Osteoblast (primary cell): Measurements from ENCODE around the gene SHROOM2. TPM values are rescaled to one million over a fixed set of nuclear protein-coding genes. Genes with fewer than 3 reads are reported as not detected.
A peak's percentile ranks its signal among the peaks of the same experiment; 100 is the strongest.

Experiments used
- DNase-seq: peaks from one replicate; pipeline ENCODE4 v3.0.0; 2011; ENCODE audit warnings: low spot score, mixed read lengths; ENCODE audit not compliant: insufficient read length; ENCODE audit errors: missing footprints
- H2AFZ ChIP-seq: 2 replicates; pipeline ENCODE4 v1.6.0; 2011; ENCODE audit warnings: mild to moderate bottlenecking, low read length
- H3K27ac ChIP-seq: 2 replicates; pipeline ENCODE4 v1.5.1; 2011; ENCODE audit warnings: mild to moderate bottlenecking, low read depth, low read length, moderate library complexity
- H3K27me3 ChIP-seq: 2 replicates; pipeline ENCODE4 v1.6.0; 2012; ENCODE audit warnings: mild to moderate bottlenecking, control low read depth, inconsistent platforms, low read length, moderate library complexity; ENCODE audit not compliant: insufficient read depth
- H3K36me3 ChIP-seq: 2 replicates; pipeline ENCODE4 v1.5.1; 2011; ENCODE audit warnings: mild to moderate bottlenecking, low read length, control low read depth, moderate library complexity; ENCODE audit not compliant: insufficient read depth
- H3K4me1 ChIP-seq: 2 replicates; pipeline ENCODE4 v1.5.1; 2011; ENCODE audit warnings: mild to moderate bottlenecking, low read length, control low read depth, moderate library complexity; ENCODE audit not compliant: insufficient read depth
- H3K4me2 ChIP-seq: 2 replicates; pipeline ENCODE4 v1.6.0; 2011; ENCODE audit warnings: mild to moderate bottlenecking, low read length; ENCODE audit not compliant: insufficient read depth
- H3K4me3 ChIP-seq: fragments of 200-600 bp; sonication (generic); 3 replicates; pipeline ENCODE4 v1.5.1; 2012; ENCODE audit warnings: mild to moderate bottlenecking, low read length, inconsistent platforms; ENCODE audit not compliant: insufficient read depth
- H3K79me2 ChIP-seq: 2 replicates; pipeline ENCODE4 v1.6.0; 2012; ENCODE audit warnings: mild to moderate bottlenecking, low read length, control low read depth, inconsistent platforms; ENCODE audit not compliant: insufficient read depth
- H3K9me3 ChIP-seq: 2 replicates; pipeline ENCODE4 v1.5.1; 2011; ENCODE audit warnings: low read depth, low read length, control low read depth
- H4K20me1 ChIP-seq: 2 replicates; pipeline ENCODE4 v1.6.0; 2012; ENCODE audit warnings: mild to moderate bottlenecking, low read length, control low read depth; ENCODE audit not compliant: insufficient read depth
- total RNA-seq: library from RNA; depleted of rRNA; stranded (reverse); fragments of >200 nt; gene quantifications from 2 replicates; pipeline ENCODE4 v1.2.3, GENCODE V29; 2012
- TF ChIP-seq, protein P1 (sequence below): IDR thresholded peaks from 2 replicates; pipeline ENCODE4 v1.5.1; 2011; ENCODE audit warnings: mild to moderate bottlenecking, low read depth, low read length, moderate library complexity; ENCODE audit errors: extremely low read depth

The SHROOM2 gene
- total RNA-seq, 1 donor = 8.0 TPM

DNA sequence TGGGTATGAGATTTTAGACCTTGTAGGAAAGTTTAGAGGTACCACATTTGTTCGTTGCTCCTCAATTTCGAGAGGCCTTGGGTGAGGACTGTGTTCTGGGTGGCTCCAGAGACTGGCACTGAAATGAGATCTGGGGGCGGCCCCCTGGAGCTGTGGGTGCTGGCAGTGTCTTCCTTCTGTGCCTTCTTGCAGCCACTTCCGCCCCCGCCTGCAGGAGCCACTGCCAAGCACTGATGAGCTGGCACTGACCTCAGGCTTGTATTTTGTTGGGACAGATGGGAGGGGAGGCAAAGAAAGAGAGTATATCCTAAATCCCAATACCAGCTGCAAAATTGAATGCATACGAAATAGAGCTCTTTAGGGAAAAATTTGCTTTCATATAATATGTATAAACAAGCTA is 116.4 kb downstream of the SHROOM2 start:
- Histone ChIP-seq H3K79me2 (peaks cover 51% of the 10 kb centered on the region), H4K20me1 (no peaks in the 10 kb centered on the region), H3K9me3 (no peaks in the 10 kb centered on the region), H3K4me1 (peaks cover 57% of the 10 kb centered on the region), H3K36me3 (no peaks in the 10 kb centered on the region), H3K4me3 (no peak overlapping the region), H3K27ac (peak overlapping the region; percentile 14), H3K4me2 (peak overlapping the region; percentile 52), H3K27me3 (no peaks in the 10 kb centered on the region), H2AFZ (no peak overlapping the region)
- no peak for DNase-seq
- TF ChIP-seq, protein P1, sequence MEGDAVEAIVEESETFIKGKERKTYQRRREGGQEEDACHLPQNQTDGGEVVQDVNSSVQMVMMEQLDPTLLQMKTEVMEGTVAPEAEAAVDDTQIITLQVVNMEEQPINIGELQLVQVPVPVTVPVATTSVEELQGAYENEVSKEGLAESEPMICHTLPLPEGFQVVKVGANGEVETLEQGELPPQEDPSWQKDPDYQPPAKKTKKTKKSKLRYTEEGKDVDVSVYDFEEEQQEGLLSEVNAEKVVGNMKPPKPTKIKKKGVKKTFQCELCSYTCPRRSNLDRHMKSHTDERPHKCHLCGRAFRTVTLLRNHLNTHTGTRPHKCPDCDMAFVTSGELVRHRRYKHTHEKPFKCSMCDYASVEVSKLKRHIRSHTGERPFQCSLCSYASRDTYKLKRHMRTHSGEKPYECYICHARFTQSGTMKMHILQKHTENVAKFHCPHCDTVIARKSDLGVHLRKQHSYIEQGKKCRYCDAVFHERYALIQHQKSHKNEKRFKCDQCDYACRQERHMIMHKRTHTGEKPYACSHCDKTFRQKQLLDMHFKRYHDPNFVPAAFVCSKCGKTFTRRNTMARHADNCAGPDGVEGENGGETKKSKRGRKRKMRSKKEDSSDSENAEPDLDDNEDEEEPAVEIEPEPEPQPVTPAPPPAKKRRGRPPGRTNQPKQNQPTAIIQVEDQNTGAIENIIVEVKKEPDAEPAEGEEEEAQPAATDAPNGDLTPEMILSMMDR = no peak

DNA sequence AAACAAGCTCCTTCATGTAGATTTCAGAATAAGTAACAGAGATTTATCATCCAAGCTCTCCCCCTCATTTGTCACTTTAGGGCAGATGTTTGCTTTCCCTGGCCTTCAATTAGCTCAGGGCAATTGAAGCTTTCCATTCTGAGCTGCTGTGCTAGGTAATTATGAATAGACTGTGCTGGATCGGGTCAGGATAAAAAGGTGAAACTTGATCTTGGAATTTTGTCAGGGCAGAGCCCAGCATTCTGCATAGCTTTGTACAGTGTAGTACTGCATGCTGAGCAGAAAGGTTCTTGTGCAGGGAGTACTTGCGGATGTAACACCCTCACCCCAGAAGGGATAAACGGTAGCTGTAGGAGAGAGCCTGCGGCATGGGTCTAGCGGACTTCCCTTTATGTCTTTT is 116.9 kb downstream of the SHROOM2 start:
- no peaks in the 10 kb centered on the region for H3K36me3 ChIP-seq
- no peaks in the 10 kb centered on the region for H3K27me3 ChIP-seq
- H3K27ac ChIP-seq = peak overlapping the region; percentile 14
- H3K4me1 ChIP-seq = peaks cover 58% of the 10 kb centered on the region
- H4K20me1 ChIP-seq = no peaks in the 10 kb centered on the region
- no peak overlapping the region for H3K4me3 ChIP-seq
- peaks cover 51% of the 10 kb centered on the region for H3K79me2 ChIP-seq
- DNase-seq = peak; percentile 45
- no peaks in the 10 kb centered on the region for H3K9me3 ChIP-seq
- TF ChIP-seq, protein P1 = no peak
- H3K4me2 ChIP-seq = peak overlapping the region; percentile 52
- no peak overlapping the region for H2AFZ ChIP-seq

DNA sequence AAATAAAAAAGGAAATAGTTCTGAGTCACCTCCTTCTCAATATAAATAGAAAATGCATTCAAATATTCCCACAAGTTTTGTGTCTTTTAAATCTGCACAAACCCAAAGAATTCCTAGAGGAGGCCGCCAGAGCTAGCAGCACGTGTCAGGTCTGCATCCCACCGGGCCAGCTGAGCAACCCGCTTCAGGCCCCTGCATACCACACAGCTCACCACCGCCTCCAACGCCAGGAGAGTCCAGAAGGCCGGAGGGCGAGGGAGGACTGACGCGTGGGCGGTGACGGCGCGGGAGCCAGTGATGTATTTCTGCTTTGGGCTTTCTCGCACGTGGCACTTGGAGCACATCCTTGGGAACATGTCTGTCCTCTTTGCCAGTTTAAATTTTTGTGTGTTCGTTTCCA is 119.1 kb downstream of the SHROOM2 start:
- Histone ChIP-seq H3K4me3 (no peak overlapping the region), H3K4me2 (peak overlapping the region; percentile 24), H2AFZ (no peak overlapping the region), H3K27ac (peak overlapping the region; percentile 94), H3K9me3 (no peaks in the 10 kb centered on the region), H3K36me3 (no peaks in the 10 kb centered on the region), H3K79me2 (peaks cover 53% of the 10 kb centered on the region), H3K27me3 (no peaks in the 10 kb centered on the region), H4K20me1 (no peaks in the 10 kb centered on the region), H3K4me1 (peaks cover 51% of the 10 kb centered on the region)
- TF ChIP-seq, protein P1 = no peak
- DNase-seq = no peak

DNA sequence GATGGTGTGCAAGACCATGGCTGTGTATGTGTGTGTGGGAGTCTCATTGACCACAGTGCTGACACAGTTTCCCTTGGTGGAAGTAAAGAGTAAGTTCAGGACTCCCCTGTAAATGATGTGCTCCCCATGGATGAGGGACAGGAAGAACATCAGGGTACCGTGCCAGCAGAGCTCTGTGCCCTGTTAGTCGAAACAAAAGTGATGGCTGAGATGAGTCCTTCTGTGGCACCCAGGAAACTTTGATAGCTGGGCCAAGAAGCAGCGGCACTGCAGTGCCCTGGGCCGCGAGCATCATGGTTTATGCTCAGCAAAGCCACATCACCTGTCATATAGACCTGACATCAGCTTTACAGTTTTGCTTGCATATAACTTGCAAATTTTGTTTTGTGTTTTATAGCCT is 119.5 kb downstream of the SHROOM2 start:
- H3K36me3 ChIP-seq = no peaks in the 10 kb centered on the region
- no peaks in the 10 kb centered on the region for H3K27me3 ChIP-seq
- H3K9me3 ChIP-seq = no peaks in the 10 kb centered on the region
- TF ChIP-seq, protein P1 = no peak
- peaks cover 49% of the 10 kb centered on the region for H3K79me2 ChIP-seq
- peak overlapping the region; percentile 94 for H3K27ac ChIP-seq
- peaks cover 51% of the 10 kb centered on the region for H3K4me1 ChIP-seq
- peak overlapping the region; percentile 24 for H3K4me2 ChIP-seq
- no peak for DNase-seq
- H4K20me1 ChIP-seq = no peaks in the 10 kb centered on the region
- H2AFZ ChIP-seq = no peak overlapping the region
- H3K4me3 ChIP-seq = no peak overlapping the region
